Adrenal gland (tissue), 12 donors: ENCODE results near the gene LIG1. TPM values are rescaled to one million over a fixed set of nuclear protein-coding genes. Genes with fewer than 3 reads are reported as not detected.
A peak's percentile ranks its signal among the peaks of the same experiment; 100 is the strongest.

Source experiments
- DNase-seq, 7 donors: peaks; one replicate each; pipeline ENCODE4 v3.0.0-alpha.2; 2019 to 2020
- H3K27ac ChIP-seq, 5 donors: fragments of 200-600 bp; sonication (generic) in 4 of 5; 1 replicate in 3 of 5; 2 replicates in 2 of 5; pipeline versions ENCODE4 v1.5.1 to v1.8.0; 2016 to 2020; ENCODE audit warnings: mild to moderate bottlenecking in 1 of 5
- H3K27me3 ChIP-seq: fragments of 200-600 bp; 2 replicates; pipeline ENCODE4 v1.8.0; 2021
- H3K36me3 ChIP-seq, 2 donors: fragments of 200-600 bp; replicated peaks in 1 of 2; 1 replicate in 1 of 2; 2 replicates in 1 of 2; pipeline versions ENCODE4 v1.5.1 to v1.8.0; 2018 to 2022
- H3K4me1 ChIP-seq, 2 donors: fragments of 200-600 bp; replicated peaks in 1 of 2; 1 replicate in 1 of 2; 2 replicates in 1 of 2; pipeline versions ENCODE4 v1.5.1 to v1.8.0; 2018 to 2021
- H3K4me3 ChIP-seq, 4 donors: fragments of 200-600 bp; sonication (generic) in 3 of 4; one replicate each; pipeline ENCODE4 v1.5.1; 2016 to 2018
- H3K9me3 ChIP-seq, 3 donors: fragments of 200-600 bp; sonication (generic) in 1 of 3; replicated peaks in 1 of 3; 1 replicate in 2 of 3; 2 replicates in 1 of 3; pipeline versions ENCODE4 v1.5.1 to v1.8.0; 2016 to 2021
- POLR2A ChIP-seq, 2 donors: fragments of 450-650 bp; IDR thresholded peaks; one replicate each; pipeline ENCODE4 v1.6.1; 2017; ENCODE audit warnings: antibody characterized with exemption in 2 of 2, mild to moderate bottlenecking in 2 of 2, moderate library complexity in 1 of 2
- WGBS, 4 donors: extraction: QIAGEN DNeasy Blood & Tissue Kit in 2 of 4; methylation state at CpG; one replicate each; pipeline versions ENCODE4 v1.1.5 to v1.1.7; 2013 to 2017; 5-methylcytosine and 5-hydroxymethylcytosine counted together
- intact Hi-C, 2 donors: fragments of 100-400 bp; cut with DNase I; formaldehyde crosslinking; loops; one replicate each; pipeline versions ENCODE4 v1.14.1 to v1.15.0; 2022 to 2023
- polyA plus RNA-seq, 3 donors: library from polyadenylated mRNA; stranded (reverse); fragments of 200-250 nt in 2 of 3; fragments of 350-450 nt in 1 of 3; fragmentation: Illumina TruSeq in 1 of 3; extraction: RNeasy Lipid Tissue Mini Kit (QIAGEN cat#74804) in 1 of 3; gene quantifications; one replicate each; pipeline ENCODE4 v1.2.3, GENCODE V29; 2013 to 2014
- total RNA-seq, 9 donors: library from RNA; depleted of rRNA in 4 of 9; stranded (reverse); fragments of >200 nt in 4 of 9; fragments of 120-200 nt in 1 of 9; fragmentation: NEBNext Ultra II Directional in 1 of 9; extraction: Animal tissue kit (Norgen Biotek cat#: 25700) in 1 of 9; gene quantifications; one replicate each; pipeline versions ENCODE4 v1.1.0 to v1.2.4, GENCODE V29; 2013 to 2023
- TF ChIP-seq, protein P1 (sequence below), 6 experiments: fragments of 450-650 bp in 4 of 6; fragments of 200-600 bp in 2 of 6; sonication (generic) in 1 of 6; IDR thresholded peaks; 1 replicate in 5 of 6; 2 replicates in 1 of 6; pipeline versions ENCODE4 v1.5.1 to v1.8.0; 2016 to 2021; ENCODE audit warnings: antibody characterized with exemption in 6 of 6, mild to moderate bottlenecking in 2 of 6, moderate library complexity in 1 of 6
- donor health status: healthy with polysubstance abuse.
- donor health status: Bipolar disorder and iron deficiency.
- donor health status: DM: yes; HTN: yes; CAD: no.
- donor health status: DM: no; HTN: no; CAD: no.
- donor health status: DM: no; HTN: no; CAD: no.
- donor health status: DM: yes; HTN: yes; CAD: no.

The LIG1 gene
- total and polyA plus RNA-seq, 12 donors: 7.5 to 79.6 (median 15.7) TPM

DNA sequence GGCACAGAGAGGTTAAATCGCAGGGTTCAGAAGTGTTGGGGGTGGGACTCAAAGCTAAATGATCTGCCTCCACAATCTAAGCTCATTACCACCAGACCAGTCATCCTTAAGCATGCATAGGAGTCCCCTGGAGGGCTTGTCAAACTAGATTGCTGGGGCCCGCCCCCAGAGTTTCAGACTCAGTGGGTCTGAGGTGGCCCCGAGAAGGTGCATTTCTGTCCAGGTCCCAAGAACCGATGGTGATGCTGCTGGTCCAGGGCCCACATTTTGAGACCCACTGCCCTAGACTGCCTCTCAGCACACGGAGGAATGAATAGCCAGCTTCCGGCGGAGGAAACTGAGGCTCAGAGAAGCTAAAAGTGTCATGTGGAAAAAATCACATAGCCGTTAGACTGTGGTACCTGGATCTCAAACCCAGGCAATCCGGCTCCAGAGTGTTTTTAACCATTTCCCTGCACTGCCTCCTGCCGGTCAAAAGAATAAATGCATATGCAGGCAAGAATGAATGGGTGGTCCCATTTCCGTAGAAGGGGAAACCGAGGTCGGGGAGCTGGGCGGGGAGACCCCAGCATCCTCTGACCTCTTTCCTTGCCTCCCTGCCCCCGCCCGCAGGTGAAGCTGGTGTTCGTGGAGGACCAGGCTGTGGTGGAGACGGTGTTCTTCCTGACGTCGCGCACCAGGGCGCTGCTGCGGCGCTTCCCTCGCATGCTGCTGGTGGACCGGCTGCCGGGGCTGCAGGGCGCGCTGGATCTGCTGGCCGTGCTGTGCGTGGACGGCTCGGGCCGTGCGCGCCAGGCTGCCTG is 24.1 kb upstream of the LIG1 start:
- DNase-seq: peak in 2 of 7 donors; percentile 19 to 50
- WGBS, 4 donors: 62 to 68% (median 63%) methylated on average over 11 to 36 of the region's 36 CpGs
- intact Hi-C loops: no loop called here

DNA sequence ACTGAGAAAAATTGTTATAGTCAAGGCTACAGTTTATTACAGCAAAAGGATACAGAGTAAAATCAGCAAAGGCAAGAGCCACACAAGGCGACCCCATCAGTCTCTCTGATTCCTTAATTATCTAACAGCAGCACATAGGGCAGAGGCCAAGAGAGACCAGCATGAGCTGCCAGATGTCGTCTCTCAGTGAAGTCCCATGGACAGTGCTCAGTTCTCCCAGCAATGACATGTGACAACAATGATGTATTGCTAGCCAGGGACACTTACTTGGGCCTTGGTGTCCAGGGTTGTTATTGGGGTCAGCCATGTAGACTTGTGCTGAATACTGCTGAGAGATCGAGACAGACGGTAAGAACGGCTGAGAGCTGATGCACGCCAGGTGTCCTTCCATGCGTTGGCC is 22.6 kb upstream of the LIG1 start:
- Histone ChIP-seq H3K36me3 (no peaks in the 10 kb centered on the region), H3K4me3 (no peak overlapping the region), H3K4me1 (no peaks in the 10 kb centered on the region), H3K27me3 (no peaks in the 10 kb centered on the region), H3K9me3 (no peaks in the 10 kb centered on the region), H3K27ac (no peak overlapping the region)
- WGBS, 4 donors: 84 to 96% (median 89%) methylated on average over 6 to 7 of the region's 7 CpGs
- TF ChIP-seq POLR2A (IDR thresholded peaks at IDR 0.05): no peak
- TF ChIP-seq, protein P1, sequence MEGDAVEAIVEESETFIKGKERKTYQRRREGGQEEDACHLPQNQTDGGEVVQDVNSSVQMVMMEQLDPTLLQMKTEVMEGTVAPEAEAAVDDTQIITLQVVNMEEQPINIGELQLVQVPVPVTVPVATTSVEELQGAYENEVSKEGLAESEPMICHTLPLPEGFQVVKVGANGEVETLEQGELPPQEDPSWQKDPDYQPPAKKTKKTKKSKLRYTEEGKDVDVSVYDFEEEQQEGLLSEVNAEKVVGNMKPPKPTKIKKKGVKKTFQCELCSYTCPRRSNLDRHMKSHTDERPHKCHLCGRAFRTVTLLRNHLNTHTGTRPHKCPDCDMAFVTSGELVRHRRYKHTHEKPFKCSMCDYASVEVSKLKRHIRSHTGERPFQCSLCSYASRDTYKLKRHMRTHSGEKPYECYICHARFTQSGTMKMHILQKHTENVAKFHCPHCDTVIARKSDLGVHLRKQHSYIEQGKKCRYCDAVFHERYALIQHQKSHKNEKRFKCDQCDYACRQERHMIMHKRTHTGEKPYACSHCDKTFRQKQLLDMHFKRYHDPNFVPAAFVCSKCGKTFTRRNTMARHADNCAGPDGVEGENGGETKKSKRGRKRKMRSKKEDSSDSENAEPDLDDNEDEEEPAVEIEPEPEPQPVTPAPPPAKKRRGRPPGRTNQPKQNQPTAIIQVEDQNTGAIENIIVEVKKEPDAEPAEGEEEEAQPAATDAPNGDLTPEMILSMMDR (IDR thresholded peaks at IDR 0.05): no peak
- DNase-seq: peak in 1 of 7 donors; percentile 28
- intact Hi-C loops: no loop called here

More for the DNA sequence above, 24.1 kb upstream of the LIG1 start:
- no peaks in the 10 kb centered on the region for H3K9me3 ChIP-seq
- H3K4me3 ChIP-seq: no peak overlapping the region
- no peak for TF ChIP-seq POLR2A (IDR thresholded peaks at IDR 0.05)
- TF ChIP-seq, protein P1 (IDR thresholded peaks at IDR 0.05): peak; percentile 16 to 50 (median 32)
- no peaks in the 10 kb centered on the region for H3K4me1 ChIP-seq
- no peak overlapping the region for H3K27ac ChIP-seq
- no peaks in the 10 kb centered on the region for H3K36me3 ChIP-seq
- H3K27me3 ChIP-seq: no peaks in the 10 kb centered on the region

DNA sequence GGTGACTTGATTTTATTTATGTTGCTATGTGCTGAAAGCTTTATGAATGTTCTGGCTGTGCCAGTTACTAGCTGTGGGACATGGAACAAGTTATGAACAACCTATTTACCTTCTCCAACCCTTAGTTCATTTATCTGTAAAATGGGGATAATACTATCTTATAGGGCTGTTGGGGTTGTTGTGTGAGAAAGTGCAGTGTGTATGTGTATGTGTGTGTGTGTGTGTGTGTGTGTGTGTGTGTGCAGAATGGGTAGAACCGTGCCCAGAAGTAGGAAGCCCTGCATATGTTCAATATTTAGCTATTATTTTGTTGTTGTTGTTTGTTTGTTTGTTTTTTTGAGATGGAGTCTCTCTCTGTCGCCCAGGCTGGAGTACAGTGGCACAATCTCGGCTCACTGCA is 20.7 kb upstream of the LIG1 start:
- WGBS, 4 donors: 93 to 96% (median 96%) methylated on average over 3 of the region's 3 CpGs
- Histone ChIP-seq H3K9me3 (no peaks in the 10 kb centered on the region), H3K4me1 (no peaks in the 10 kb centered on the region), H3K27me3 (no peaks in the 10 kb centered on the region), H3K4me3 (no peak overlapping the region), H3K36me3 (no peaks in the 10 kb centered on the region), H3K27ac (no peak overlapping the region)
- intact Hi-C loops: no loop called here
- no peak for TF ChIP-seq POLR2A (IDR thresholded peaks at IDR 0.05)
- TF ChIP-seq, protein P1 (IDR thresholded peaks at IDR 0.05): no peak
- DNase-seq: no peak

DNA sequence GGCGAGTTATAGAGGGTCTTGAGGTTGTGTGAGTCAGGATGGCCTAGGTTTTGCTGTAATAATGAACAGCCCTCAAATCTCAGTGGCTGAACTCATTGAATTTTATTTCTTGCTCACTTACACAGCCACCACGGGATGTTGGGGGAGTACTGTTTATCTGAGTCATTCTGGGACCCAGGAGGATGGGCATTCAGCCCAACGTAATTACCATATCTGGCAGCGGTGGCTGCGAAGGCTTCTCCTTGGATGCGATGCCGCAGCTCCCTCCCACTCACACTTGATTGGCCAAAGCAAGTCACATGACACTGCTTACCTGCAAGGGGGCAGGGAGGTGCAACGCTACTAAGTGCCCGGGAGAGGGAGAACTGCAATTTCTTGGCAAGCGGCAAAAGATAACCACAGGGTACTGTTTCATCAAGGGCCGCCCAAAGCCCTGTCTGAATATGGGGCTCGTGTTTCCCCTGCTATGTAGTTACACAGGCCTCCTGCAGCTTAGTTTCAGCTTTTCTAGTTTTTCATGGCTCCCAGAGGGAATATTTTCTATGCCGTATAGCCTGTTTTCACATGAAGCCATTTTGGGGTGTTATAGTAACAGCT is 20.2 kb upstream of the LIG1 start:
- Histone ChIP-seq H3K4me1 (no peaks in the 10 kb centered on the region), H3K9me3 (no peaks in the 10 kb centered on the region), H3K4me3 (no peak overlapping the region), H3K27me3 (no peaks in the 10 kb centered on the region), H3K36me3 (no peaks in the 10 kb centered on the region), H3K27ac (no peak overlapping the region)
- peak in 6 of 7 donors; percentile 66 to 86 (median 75) for DNase-seq
- intact Hi-C loops: no loop called here
- TF ChIP-seq POLR2A (IDR thresholded peaks at IDR 0.05): no peak
- TF ChIP-seq, protein P1 (IDR thresholded peaks at IDR 0.05): peak in 2 of 6 experiments; percentile 24 to 25
- 75 to 82% (median 78%) methylated on average over 11 to 13 of the region's 13 CpGs for WGBS, 4 donors
